Gastroesophageal sphincter (tissue), 3 donors: ENCODE results near the gene CTSW.

Source experiments
- CTCF ChIP-seq, 4 experiments: fragments of 200-600 bp in 2 of 4; fragments of 450-650 bp in 2 of 4; sonication (generic) in 1 of 4; IDR thresholded peaks; one replicate each; pipeline ENCODE4 v1.5.1; 2017 to 2019; ENCODE audit warnings: antibody characterized with exemption in 4 of 4, mild to moderate bottlenecking in 2 of 4, moderate library complexity in 2 of 4
- EP300 ChIP-seq: sonication (generic); formaldehyde crosslinking; IDR thresholded peaks from one replicate; pipeline ENCODE4 v1.6.1; 2017; ENCODE audit warnings: antibody characterized with exemption, mild to moderate bottlenecking
- POLR2A ChIP-seq, 2 donors: fragments of 450-650 bp; IDR thresholded peaks; one replicate each; pipeline ENCODE4 v1.6.1; 2017; ENCODE audit warnings: antibody characterized with exemption in 2 of 2, mild to moderate bottlenecking in 2 of 2, moderate library complexity in 1 of 2
- POLR2AphosphoS5 ChIP-seq: sonication (generic); formaldehyde crosslinking; IDR thresholded peaks from one replicate; pipeline ENCODE4 v1.6.1; 2017; ENCODE audit warnings: antibody characterized with exemption

GRCh38 chr11:65858681-65859087 lies 21.0 kb upstream of the CTSW start:
- TF ChIP-seq CTCF (IDR thresholded peaks at IDR 0.05), result no peak
- TF ChIP-seq POLR2A (IDR thresholded peaks at IDR 0.05), result no peak
- no peak for TF ChIP-seq POLR2AphosphoS5
- TF ChIP-seq EP300, result no peak
